GM12891 (cell line): ENCODE measurements around the gene SF1.

Experiments
- PAX5 ChIP-seq: IDR thresholded peaks from 2 replicates; pipeline ENCODE4 v1.6.1; 2011; ENCODE audit warnings: low read length, moderate library complexity, mild to moderate bottlenecking; ENCODE audit not compliant: insufficient read depth, severe bottlenecking
- POLR2A ChIP-seq: IDR thresholded peaks from 2 replicates; pipeline ENCODE4 v1.6.1; 2011; ENCODE audit warnings: low read depth, low read length, control low read depth
- POLR2AphosphoS5 ChIP-seq: IDR thresholded peaks from 2 replicates; pipeline ENCODE4 v1.6.1; 2011; ENCODE audit warnings: low read depth, low read length, control low read depth
- SPI1 ChIP-seq: IDR thresholded peaks from 2 replicates; pipeline ENCODE4 v1.6.1; 2011; ENCODE audit warnings: low read depth, low read length, control low read depth
- TAF1 ChIP-seq: IDR thresholded peaks from 2 replicates; pipeline ENCODE4 v1.6.1; 2011; ENCODE audit warnings: low read depth, low read length, control low read depth

DNA sequence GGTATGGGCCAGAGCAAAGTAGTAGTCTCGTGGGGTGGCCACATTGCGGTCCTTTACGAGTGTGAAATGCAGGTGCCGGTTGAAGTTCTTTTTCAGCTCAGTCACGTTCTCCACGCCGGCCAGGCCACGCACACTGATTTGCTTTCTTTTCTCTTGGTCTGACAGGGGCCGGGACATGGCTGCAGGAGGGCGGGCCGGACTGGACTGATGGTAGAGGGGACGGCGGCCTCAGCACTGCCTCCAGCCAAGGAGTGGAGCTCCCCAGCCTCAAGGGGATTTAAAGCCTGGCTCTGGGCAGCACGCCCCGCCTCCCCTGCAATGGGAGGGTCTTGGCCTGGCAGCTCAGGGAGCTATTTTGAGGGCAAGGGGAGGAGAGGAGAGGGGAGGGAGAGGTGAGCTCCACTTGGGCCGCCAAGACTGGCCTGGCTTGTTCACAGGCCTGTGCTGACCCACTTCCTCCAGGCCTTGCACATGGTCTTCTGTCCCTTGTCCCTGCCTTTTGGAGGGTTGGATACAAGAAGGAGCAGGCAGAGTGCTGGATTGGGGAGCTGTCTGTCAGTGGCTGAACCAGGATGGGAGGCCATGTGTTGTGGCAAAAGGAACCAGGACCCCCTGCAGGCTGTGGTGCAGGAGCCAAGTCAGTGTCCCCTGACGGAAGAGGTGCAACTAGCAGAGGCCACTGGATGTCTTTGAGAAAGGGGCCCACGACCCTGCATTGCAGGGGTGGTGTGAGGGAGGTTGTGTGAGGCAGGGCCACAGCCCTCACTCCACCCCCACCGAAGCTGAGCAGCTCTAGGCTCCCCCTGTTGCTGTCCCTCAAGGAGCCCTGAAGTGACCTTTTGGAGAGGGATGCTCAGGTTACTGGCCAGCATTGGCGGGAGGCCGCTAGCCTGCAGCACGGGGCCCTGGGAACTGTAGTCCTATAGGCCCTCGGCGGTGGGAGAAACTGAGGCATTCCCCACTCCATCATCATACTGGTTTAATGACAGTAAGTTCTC lies 18.3 kb downstream of the SF1 start, which contains the start of gene PYGM:
- no peak for TF ChIP-seq TAF1
- TF ChIP-seq POLR2AphosphoS5, result peak; percentile 43; the same call in 1 of the 2 replicates
- peak; percentile 22; the same call in 1 of the 2 replicates for TF ChIP-seq POLR2A
- no peak for TF ChIP-seq PAX5
- no peak for TF ChIP-seq SPI1
